ENCODE measurements around the gene TSPEAR.
"Not testable (repeated sequence)": the region's sequence is repeated elsewhere in the genome, so short reads cannot be mapped to it uniquely, and the experiment has no call there.

TSPEAR gene

DNA sequence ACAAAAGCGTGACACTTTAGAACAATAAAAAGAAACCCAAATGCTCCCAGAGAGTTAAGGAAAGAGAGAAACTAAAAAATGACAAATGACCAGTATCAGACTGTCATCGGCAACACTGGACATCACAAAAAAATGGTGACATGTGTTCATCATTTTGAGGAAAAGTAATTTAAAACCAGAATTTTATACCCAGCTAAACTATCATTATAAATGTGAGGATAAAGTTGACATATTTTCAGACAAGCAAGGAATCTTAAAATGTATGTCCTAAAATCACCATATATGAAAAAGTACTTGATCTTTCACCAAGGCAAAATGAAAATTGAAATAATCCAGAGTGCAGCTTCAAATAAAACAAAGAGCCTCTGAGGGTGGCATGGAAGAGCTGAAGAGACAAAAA lies 66.5 kb downstream of the TSPEAR start:
- no peak for TF ChIP-seq ZNF274 (IDR thresholded peaks at IDR 0.05; ENCODE audit: low read depth, low read length)
- no peak overlapping the region for H3K4me3 ChIP-seq (ENCODE audit: low read length)

DNA sequence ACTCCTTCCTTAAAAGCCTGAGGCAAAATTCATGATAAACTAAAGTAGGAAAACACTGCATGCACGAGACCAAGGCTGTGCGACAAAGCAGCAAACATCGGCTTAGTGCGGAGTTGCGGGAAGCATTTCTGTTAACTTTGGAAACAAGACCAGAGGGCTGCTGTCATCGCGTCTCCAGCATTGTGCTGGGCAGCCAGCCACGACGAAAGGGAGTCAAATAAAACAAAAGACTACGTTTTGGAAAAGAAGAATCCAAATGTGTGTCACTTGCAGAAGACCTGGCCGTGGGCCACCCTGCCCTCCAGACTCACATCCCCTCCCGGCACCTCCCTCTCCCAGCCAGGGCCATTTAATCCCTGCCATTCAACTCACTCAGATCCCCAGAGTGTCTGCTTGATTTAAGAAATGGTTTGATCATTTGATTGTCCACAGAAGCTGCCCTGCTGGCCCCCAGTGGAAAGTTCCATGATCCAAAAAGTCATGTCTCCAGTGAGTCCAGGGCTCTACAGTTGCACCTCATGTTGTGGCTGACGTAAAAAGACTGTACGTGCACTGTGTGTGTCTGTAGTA lies 67.5 kb downstream of the TSPEAR start:
- TF ChIP-seq ZNF274 (IDR thresholded peaks at IDR 0.05; ENCODE audit: low read depth, low read length): no peak
- no peak overlapping the region for H3K4me3 ChIP-seq (ENCODE audit: low read length)

DNA sequence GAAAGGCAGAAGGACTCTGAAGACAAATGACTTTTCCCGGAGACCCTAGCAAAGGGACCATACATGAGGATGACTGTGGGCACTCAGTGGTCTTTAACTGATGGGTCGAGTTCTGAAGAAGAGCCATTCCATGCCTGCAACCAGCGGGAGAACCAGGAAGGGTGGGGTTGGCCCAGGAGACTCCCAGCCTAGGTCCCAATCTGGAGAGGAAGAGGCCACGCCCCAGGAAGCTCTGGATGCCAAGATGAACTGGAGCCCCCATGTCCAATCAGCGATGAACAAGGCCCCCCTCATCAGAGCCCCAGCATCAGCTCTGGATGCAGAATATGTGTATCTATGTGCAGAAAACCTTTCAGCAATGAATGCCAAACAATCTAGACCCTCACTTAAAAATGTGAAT lies 70.6 kb downstream of the TSPEAR start:
- H3K4me3 ChIP-seq (ENCODE audit: low read length): no peak overlapping the region
- no peak for TF ChIP-seq ZNF274 (IDR thresholded peaks at IDR 0.05; ENCODE audit: low read depth, low read length)

DNA sequence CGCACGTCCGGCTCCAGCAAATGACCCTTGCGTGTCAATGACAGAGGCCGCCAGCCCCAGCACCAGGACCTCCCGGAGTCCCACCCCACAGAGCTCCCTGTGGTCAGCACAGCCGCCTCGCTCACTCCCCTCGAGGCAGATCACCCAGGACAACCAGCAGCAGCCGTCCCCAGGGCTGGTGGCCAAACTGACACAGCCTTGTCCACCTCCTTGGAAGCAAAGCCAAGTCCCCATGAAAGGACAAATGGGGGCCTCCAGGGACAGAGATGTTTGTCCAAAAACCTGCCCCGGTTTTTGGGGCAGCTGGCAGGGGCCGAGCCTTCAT lies 72.1 kb downstream of the TSPEAR start:
- TF ChIP-seq ZNF274 (IDR thresholded peaks at IDR 0.05; ENCODE audit: low read depth, low read length): no peak
- H3K4me3 ChIP-seq (ENCODE audit: low read length): no peak overlapping the region

DNA sequence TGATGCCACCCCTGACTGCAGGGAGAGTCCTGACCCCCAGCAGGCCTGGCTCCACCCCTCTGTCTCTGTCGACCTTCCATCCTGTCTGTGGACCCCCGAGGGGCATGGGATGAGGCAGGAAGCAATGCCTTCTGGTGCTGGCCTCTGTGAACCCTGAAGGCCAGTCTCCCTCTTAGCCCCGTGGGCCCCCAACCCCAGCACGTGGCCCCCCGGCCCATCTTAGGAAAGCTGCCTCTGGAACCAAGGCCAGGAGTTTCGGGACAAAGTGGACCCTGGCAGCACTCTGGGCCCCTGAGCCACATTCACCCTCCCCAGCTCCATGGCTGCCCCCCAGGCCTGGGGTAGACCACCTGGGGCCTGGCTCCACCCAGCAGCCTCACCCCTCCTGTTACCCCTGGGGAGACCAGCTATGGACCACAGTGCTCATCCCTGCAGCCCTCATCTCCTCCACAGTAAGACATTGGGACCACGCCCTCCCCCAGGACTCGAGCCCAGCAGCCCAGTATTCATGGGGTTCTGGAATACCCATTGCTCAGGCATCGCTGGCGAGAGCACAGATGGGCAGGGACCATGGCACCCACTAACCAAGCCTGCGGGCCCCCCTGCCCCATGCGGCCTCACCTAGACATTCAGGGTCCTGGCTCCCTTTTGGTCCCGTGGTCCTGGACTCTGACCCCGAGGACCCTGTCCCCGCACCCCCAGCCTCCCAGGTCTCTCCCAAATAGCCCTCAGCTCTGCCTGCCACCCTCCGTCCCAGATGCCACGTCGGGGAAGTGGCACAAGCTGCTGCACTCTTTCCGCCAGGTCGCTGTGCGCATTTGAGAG lies 72.7 kb downstream of the TSPEAR start:
- not testable (repeated sequence) for H3K4me3 ChIP-seq (ENCODE audit: low read length)

DNA sequence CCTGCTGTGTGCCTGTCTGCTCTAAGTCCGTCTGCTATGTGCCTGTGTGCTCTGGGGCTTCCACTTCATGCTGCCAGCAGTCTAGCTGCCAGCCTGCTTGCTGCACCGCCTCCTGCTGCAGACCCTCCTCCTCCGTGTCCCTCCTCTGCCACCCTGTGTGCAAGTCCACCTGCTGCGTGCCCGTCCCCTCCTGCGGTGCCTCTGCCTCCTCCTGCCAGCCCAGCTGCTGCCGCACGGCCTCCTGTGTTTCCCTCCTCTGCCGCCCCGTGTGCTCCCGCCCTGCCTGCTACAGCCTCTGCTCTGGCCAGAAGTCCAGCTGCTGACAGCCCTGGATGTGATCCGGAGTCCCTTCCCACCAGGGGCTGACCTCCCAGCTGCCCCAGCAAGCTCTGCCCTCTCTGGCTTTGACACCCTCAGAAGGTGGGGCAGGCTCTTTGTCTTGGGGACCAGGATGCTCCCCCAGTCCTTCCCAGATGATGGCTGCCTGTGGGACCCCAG lies 73.5 kb downstream of the TSPEAR start:
- not testable (repeated sequence) for H3K4me3 ChIP-seq (ENCODE audit: low read length)

DNA sequence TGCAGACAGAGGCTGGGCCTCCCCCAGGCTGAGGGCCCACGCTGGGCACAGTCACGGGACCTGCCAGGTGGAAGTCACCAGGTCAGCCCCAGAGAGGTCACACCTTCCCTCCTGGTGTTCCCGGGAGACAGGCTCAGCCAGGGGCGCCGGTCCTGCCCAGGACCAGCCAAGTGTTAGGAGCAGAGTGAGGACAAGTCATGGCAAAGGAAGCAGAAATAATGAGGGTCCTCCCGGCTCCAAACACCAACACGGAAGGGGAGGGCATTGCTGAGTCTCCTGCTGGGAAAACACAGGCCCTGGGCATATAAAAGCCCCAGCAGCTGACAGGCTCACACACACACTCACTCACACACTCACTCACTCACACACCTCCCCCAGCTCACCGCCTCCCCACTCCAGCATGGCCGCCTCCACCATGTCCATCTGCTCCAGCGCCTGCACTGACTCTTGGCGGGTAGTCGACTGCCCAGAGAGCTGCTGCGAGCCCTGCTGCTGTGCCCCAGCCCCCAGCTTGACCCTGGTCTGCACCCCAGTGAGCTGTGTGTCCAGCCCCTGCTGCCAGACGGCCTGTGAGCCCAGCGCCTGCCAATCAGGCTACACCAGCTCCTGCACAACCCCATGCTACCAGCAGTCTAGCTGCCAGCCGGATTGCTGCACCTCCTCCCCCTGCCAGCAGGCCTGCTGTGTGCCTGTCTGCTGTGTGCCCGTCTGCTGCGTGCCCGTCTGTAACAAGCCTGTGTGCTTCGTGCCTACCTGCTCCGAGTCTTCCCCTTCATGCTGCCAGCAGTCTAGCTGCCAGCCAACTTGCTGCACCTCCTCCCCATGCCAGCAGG lies 74.1 kb downstream of the TSPEAR start, which contains the start of gene KRTAP10-10:
KRTAP10-10 (plus strand) TSS at position 339 of the 833 bp plus-strand sequence; CDS start at position 401, 62 bp downstream.
- TF ChIP-seq ZNF274 (IDR thresholded peaks at IDR 0.05; ENCODE audit: low read depth, low read length): no peak
- H3K4me3 ChIP-seq (ENCODE audit: low read length): no peak within 1 kb of the TSS

DNA sequence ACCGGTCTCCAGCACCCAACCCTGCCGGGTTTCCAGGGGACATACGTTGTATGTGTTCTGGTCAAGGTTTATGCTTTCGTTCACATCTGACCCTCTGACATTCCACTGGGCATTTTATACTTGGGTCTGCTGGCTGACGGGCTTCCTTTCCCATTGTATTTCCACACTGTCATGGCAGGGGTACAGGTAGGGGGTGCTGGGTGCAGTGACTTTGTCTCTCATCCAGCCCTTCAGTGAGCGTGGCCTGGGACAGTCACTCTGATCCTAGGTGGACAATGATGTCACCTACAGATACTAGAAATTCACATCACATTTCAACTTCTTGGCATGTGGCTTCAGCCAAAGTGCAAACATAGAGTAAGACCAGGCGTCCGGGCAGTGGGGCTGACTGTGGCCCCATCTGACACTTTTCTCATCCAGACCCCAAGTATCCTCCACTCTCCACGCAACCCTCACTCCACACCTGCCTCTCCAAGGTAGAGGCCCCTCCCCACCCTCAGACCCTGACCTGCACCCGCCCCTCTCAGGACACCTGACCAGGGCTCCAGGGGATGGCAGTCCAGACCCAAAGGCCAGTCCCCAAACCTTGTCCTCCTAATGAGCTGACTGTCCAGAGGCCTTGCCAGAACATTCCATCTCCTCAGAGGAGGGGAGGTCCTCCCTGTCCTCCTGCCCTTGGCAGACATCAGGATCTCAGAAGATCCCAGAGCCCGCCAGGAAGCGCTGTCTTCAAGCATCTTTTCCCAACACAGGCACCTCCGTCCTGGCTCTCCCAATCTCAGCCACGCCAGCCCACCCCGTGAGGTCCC lies 75.0 kb downstream of the TSPEAR start:
- TF ChIP-seq ZNF274 (IDR thresholded peaks at IDR 0.05; ENCODE audit: low read depth, low read length): no peak
- no peak overlapping the region for H3K4me3 ChIP-seq (ENCODE audit: low read length)

DNA sequence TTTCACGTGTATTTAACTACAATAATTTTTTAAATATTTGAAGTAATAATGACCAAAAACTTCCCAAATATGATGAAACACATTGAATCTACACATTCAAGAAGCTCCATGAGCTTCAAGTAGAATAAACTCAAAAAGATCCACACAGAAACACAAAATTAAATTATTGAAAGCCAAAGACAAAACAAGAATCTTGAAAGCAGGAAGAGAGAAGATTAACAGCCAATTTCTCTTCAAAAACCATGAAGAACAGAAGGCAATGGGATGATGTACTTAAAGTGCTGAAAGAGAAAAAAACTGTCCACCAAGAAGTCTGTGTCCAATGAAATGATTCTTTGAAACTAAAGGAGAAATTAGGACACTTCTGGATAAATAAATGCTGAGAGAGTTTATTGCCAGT lies 79.3 kb downstream of the TSPEAR start:
- no peak for TF ChIP-seq ZNF274 (IDR thresholded peaks at IDR 0.05; ENCODE audit: low read depth, low read length)
- H3K4me3 ChIP-seq (ENCODE audit: low read length): no peak overlapping the region

DNA sequence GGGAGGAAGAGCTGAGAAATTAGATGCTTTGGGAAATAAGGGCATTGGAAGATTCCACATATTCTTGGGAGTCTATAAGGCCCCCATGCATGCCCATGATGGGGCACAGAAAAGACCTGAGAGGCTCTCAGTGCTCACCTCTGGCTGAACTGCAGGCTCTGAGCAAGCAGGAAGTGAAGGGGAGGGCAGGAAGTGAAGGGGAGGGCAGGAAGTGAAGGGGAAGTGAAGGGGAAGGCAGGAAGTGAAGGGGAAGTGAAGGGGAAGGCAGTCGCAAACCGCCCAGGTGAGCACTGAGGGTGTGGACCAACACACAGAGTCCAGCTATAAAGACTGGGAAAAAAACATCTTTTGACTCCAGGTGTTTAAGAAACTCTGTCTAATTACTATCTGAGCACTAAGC lies 80.9 kb downstream of the TSPEAR start:
- TF ChIP-seq ZNF274 (IDR thresholded peaks at IDR 0.05; ENCODE audit: low read depth, low read length): no peak

DNA sequence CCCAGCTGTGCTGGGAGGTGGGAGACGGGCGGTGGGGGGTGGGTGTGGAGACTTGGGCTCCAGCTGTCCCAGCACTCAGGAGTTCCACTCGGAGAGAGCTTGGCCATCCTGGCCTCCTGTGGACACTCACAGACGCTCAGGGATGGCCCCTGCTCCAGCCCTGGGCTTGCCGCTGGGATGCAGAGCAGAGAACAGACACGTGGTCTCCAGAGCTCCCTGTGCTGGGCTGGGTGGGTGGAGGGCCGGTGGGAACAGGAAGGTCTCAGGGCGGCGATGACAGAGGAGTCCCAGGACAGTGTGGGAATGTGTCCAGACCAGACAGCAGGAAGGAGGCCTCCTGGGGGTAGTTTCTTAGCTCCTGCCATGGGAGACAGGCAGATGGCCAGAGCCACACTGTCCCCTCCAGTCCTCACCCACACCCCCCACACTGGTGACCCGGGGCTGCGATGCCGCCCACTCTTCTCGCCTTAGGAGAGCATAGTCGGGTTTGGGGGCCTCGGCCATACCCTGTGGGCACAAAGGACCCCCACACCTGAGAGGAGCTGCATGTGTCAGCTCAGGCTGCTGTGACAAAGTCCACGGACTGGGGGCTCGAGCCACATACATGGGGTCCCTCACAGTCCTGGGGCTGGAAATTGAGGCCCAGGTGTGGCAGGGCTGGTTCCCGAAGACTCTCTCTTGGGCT lies 82.5 kb downstream of the TSPEAR start:
- TF ChIP-seq ZNF274 (IDR thresholded peaks at IDR 0.05; ENCODE audit: low read depth, low read length): no peak
- H3K4me3 ChIP-seq (ENCODE audit: low read length): no peak overlapping the region

More for the DNA sequence above, 80.9 kb downstream of the TSPEAR start:
- no peak overlapping the region for H3K4me3 ChIP-seq (ENCODE audit: low read length)

DNA sequence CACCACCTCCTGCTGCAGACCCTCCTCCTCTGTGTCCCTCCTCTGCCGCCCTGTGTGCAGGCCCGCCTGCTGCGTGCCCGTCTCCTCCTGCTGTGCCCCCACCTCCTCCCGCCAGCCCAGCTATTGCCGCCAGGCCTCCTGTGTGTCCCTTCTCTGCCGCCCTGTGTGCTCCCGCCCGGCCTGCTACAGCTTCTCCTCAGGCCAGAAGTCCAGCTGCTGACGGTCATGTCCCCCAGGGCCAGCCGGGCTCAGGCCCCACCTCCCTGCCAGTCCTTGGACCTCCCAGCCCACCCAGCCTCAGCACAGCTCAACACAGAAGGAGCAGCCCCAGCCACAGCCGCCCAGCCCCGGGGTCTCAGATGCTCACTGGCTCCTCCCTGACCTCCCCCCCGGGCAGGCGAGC lies 83.5 kb downstream of the TSPEAR start:
- H3K4me3 ChIP-seq (ENCODE audit: low read length): not testable (repeated sequence)

DNA sequence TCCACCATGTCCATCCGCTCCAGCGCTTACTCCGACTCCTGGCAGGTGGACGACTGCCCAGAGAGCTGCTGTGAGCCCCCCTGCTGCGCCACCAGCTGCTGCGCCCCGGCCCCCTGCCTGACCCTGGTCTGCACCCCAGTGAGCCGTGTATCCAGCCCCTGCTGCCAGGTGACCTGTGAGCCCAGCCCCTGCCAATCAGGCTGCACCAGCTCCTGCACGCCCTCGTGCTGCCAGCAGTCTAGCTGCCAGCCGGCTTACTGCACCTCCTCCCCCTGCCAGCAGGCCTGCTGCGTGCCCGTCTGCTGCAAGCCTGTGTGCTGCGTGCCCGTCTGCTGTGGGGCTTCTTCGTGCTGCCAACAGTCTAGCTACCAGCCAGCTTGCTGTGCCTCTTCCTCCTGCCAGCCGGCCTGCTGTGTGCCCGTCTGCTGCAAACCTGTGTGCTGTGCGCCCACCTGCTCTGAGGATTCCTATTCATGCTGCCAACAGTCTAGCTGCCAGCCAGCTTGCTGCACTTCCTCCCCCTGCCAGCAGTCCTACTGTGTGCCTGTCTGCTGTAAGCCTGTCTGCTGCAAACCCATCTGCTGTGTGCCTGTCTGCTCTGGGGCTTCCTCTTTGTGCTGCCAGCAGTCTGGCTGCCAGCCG lies 84.1 kb downstream of the TSPEAR start:
- H3K4me3 ChIP-seq (ENCODE audit: low read length): not testable (repeated sequence)
